Measurements from ENCODE around the gene LCMT2. TPM values are rescaled to one million over a fixed set of nuclear protein-coding genes. Genes with fewer than 3 reads are reported as not detected.
A peak's percentile ranks its signal among the peaks of the same experiment; 100 is the strongest.

LCMT2 gene
- total RNA-seq, 4 donors from 2014 or later = 5.2 to 8.1 (median 6.7) TPM

DNA sequence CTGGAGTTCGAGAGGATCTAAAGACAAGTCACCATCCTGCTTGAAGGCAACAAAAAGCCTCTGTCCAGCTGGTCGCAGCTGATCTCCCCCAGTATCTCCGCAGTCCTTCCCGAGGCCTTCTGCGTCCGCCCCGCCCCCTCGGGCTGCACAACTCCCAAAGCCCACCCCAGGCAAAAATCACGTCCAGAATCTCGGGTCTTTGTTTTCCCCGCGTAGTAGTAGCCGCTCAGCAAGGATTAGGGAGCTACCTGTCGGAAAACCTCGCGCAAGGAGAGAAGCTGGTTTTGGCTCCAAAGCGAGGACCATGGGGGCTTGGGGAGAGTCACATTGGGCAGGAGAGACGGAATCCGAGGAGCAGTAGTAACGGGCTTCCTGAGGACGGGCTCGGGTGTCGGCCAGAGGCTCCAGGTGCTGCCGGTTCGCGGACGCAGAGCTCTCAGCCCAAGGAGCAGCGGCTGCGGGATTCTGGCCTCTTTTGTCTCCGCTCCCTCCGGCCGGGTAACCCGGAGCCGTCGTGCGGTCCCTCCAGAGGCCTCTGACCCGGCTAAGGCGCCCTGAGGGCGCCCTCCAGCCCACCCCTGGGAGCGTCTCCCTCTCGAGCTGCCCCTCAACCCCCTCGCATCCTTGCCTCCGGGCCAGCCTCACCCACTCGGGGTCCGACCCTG, 40.1 kb upstream of the LCMT2 start:
- peak overlapping the region; percentile 78 to 90 (median 83) for H3K27ac ChIP-seq
- no peaks in the 10 kb centered on the region for H3K27me3 ChIP-seq
- H3K9me3 ChIP-seq = peaks cover 0 to 6% (median 0%) of the 10 kb centered on the region in 3 donors
- no peak for DNase-seq
- peak overlapping the region; percentile 79 to 95 (median 89) for H3K4me3 ChIP-seq
- peaks cover 0 to 28% (median 9%) of the 10 kb centered on the region in 3 donors for H3K36me3 ChIP-seq
- TF ChIP-seq, protein P1, sequence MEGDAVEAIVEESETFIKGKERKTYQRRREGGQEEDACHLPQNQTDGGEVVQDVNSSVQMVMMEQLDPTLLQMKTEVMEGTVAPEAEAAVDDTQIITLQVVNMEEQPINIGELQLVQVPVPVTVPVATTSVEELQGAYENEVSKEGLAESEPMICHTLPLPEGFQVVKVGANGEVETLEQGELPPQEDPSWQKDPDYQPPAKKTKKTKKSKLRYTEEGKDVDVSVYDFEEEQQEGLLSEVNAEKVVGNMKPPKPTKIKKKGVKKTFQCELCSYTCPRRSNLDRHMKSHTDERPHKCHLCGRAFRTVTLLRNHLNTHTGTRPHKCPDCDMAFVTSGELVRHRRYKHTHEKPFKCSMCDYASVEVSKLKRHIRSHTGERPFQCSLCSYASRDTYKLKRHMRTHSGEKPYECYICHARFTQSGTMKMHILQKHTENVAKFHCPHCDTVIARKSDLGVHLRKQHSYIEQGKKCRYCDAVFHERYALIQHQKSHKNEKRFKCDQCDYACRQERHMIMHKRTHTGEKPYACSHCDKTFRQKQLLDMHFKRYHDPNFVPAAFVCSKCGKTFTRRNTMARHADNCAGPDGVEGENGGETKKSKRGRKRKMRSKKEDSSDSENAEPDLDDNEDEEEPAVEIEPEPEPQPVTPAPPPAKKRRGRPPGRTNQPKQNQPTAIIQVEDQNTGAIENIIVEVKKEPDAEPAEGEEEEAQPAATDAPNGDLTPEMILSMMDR (IDR thresholded peaks at IDR 0.05) = no peak
- no peak for TF ChIP-seq POLR2A (IDR thresholded peaks at IDR 0.05)
- H3K4me1 ChIP-seq = peaks cover 15 to 46% (median 21%) of the 10 kb centered on the region in 3 donors
- 0 to 4% methylated on average over 5 to 26 of the region's 45 CpGs for WGBS, 2 donors
- intact Hi-C loops (cut with DNase I) = no loop called here

DNA sequence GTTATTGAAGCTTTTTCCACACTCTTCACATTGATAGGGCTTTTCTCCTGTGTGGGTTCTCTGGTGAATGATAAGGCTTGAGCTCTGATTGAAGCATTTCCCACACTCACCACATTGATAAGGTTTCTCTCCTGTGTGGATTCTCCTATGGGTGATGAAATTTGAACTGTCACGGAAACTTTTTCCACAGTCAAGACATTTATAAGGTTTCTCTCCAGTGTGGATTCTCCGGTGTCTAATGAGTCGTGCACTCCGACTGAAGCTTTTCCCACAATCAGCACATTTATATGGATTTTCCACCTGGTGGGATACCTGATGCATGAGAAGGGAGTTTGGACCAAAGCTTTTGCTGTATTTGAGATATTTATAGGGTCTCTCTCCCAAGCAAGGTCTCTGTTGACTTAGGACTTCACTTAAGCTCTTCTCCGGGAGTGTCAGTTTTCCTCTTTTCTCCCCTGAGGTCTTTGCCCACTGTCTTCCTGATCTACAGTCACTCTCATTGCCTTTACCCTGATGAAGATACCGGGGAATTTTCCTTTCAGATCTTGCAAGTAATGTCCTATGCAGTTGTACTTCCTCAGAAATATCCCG, 31.0 kb upstream of the LCMT2 start:
- TF ChIP-seq, protein P1 (IDR thresholded peaks at IDR 0.05) = no peak
- TF ChIP-seq POLR2A (IDR thresholded peaks at IDR 0.05) = no peak
- Histone ChIP-seq H3K27me3 (no peaks in the 10 kb centered on the region), H3K4me3 (peak overlapping the region in 1 of 4 donors; percentile 26), H3K4me1 (no peaks in the 10 kb centered on the region), H3K36me3 (peaks cover 13 to 92% (median 43%) of the 10 kb centered on the region in 3 donors), H3K27ac (no peak overlapping the region), H3K9me3 (peaks cover 6 to 63% (median 40%) of the 10 kb centered on the region in 3 donors)
- intact Hi-C loops (cut with DNase I) = no loop called here
- no peak for DNase-seq
- WGBS, 2 donors = 95 to 97% methylated on average over 7 of the region's 7 CpGs

DNA sequence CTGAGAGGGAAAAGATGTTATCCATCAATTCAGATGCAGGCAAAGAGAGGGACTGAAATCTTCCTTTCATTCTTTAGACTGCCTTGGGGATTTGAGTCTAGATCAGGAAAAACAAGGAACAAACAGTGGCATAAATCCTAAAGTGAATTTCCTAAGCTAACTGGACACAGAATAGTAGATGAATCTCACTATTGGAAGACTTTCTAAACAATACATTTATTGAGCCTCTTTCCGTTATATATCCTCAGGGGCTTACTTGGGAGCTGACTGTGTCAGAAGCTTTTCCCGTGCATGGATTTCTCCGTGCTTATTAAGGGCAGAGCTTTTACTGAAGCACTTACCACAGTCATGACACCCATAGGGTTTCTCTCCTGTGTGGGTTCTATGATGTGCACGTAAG, 30.4 kb upstream of the LCMT2 start:
- Histone ChIP-seq H3K4me1 (no peaks in the 10 kb centered on the region), H3K27ac (no peak overlapping the region), H3K9me3 (peaks cover 6 to 59% (median 40%) of the 10 kb centered on the region in 3 donors), H3K4me3 (peak overlapping the region in 1 of 4 donors; percentile 26), H3K36me3 (peaks cover 13 to 86% (median 37%) of the 10 kb centered on the region in 3 donors), H3K27me3 (no peaks in the 10 kb centered on the region)
- whole genome bisulfite sequencing, 2 donors = 96 to 100% methylated on average over 4 of the region's 4 CpGs
- intact Hi-C loops (cut with DNase I) = no loop called here
- DNase-seq = no peak
- TF ChIP-seq POLR2A (IDR thresholded peaks at IDR 0.05) = no peak
- TF ChIP-seq, protein P1 (IDR thresholded peaks at IDR 0.05) = no peak

DNA sequence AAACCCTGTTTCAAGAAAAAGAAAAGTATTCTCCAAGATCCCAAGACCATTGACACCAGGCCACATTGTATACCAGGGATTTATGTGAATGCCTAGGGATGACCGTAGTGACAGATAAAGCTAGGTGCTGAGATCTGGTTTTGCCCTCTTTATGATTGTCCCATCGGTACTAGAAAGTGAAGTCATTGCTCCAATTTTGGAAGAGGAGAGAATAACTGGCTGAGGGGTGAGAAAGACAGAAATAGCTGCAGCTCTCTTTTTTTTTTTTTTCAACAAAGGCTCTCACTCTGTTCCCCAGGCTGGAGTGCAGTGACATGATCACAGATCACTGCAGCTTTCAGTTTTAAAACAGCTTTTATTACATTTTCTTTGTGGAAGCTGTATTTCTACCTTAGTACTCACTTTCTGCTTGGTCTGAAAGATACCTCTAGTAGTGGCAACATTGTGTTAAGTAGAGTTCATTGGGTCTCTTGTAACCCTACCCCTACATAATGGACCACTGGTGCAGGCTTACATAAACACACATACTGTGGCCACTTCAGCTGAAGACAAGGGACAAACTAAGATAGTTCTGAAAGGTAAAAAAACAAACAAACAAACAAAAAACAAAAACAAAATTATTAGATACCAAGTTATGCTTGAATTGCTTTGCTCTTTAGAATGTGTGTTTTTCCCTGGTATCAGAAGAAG, 22.5 kb upstream of the LCMT2 start:
- no peaks in the 10 kb centered on the region for H3K4me1 ChIP-seq
- no peaks in the 10 kb centered on the region for H3K27me3 ChIP-seq
- H3K9me3 ChIP-seq = no peaks in the 10 kb centered on the region
- 84% methylated on average over 2 of the region's 2 CpGs for WGBS, 2 donors
- TF ChIP-seq, protein P1 (IDR thresholded peaks at IDR 0.05) = no peak
- TF ChIP-seq POLR2A (IDR thresholded peaks at IDR 0.05) = no peak
- H3K27ac ChIP-seq = no peak overlapping the region
- no peak overlapping the region for H3K4me3 ChIP-seq
- peaks cover 0 to 64% (median 3%) of the 10 kb centered on the region in 3 donors for H3K36me3 ChIP-seq
- intact Hi-C loops (cut with DNase I) = no loop called here
- DNase-seq = no peak

DNA sequence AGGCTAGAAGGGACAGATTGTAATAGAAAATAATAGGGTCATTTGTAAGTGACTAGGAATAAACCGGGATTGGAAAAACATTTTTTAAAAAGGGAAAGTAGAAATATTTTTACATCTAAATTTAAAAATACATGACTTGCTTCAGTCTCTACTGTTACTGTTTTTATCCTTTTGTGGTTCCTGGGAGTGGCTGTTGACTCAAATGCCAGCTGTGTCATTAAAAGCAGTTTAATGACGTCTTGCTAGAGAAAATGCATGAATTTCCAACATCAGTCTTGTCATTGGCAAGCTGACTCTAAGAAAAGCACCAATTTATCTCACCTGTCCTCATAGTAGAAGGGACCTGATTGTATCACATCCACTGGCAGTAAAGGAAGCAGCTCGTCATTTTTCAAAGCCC, 16.7 kb upstream of the LCMT2 start:
- Histone ChIP-seq H3K27ac (no peak overlapping the region), H3K4me3 (no peak overlapping the region), H3K36me3 (peaks cover 0 to 68% (median 3%) of the 10 kb centered on the region in 3 donors), H3K9me3 (no peaks in the 10 kb centered on the region), H3K4me1 (no peaks in the 10 kb centered on the region), H3K27me3 (no peaks in the 10 kb centered on the region)
- intact Hi-C loops (cut with DNase I) = no loop called here
- WGBS, 2 donors = 83 to 89% methylated on average over 3 of the region's 3 CpGs
- TF ChIP-seq POLR2A (IDR thresholded peaks at IDR 0.05) = no peak
- TF ChIP-seq, protein P1 (IDR thresholded peaks at IDR 0.05) = no peak
- DNase-seq = no peak
